HepG2 (cell line): ENCODE data around the gene CHRD. TPM values are rescaled to one million over a fixed set of nuclear protein-coding genes. Genes with fewer than 3 reads are reported as not detected.
A peak's percentile ranks its signal among the peaks of the same experiment; 100 is the strongest.

Experiments used
- ATAD3A ChIP-seq: sonication (generic); formaldehyde crosslinking; IDR thresholded peaks from 2 replicates; pipeline ENCODE4 v1.4.0; 2020; ENCODE audit warnings: missing genetic modification reagents
- ATM ChIP-seq: fragments of 450-650 bp; IDR thresholded peaks from 2 replicates; pipeline ENCODE4 v1.7.1; 2017; ENCODE audit warnings: mild to moderate bottlenecking, borderline replicate concordance
- FOXM1 ChIP-seq: sonication (generic); formaldehyde crosslinking; IDR thresholded peaks from 2 replicates; pipeline ENCODE4 v1.5.0; 2020; ENCODE audit warnings: missing genetic modification reagents
- KMT2A ChIP-seq: sonication (generic); formaldehyde crosslinking; IDR thresholded peaks from 2 replicates; pipeline ENCODE4 v1.4.0; 2020; ENCODE audit warnings: missing genetic modification reagents
- POLR2G ChIP-seq: fragments of 200-400 bp; formaldehyde crosslinking; IDR thresholded peaks from 2 replicates; pipeline ENCODE4 v1.6.1; 2018; ENCODE audit warnings: mild to moderate bottlenecking, low read depth, low read length, moderate library complexity
- TAF15 ChIP-seq: fragments of 200-400 bp; formaldehyde crosslinking; IDR thresholded peaks from one replicate; pipeline ENCODE4 v1.6.1; 2018; ENCODE audit warnings: mild to moderate bottlenecking, low read depth, low read length; ENCODE audit not compliant: poor library complexity, severe bottlenecking
- TGIF2 ChIP-seq: IDR thresholded peaks from 2 replicates; pipeline ENCODE4 v1.6.1; 2016; ENCODE audit warnings: control low read depth, missing compliant biosample characterization
- XRCC5 ChIP-seq: fragments of 200-400 bp; formaldehyde crosslinking; optimal IDR thresholded peaks from 2 replicates; pipeline ENCODE3; 2017; ENCODE audit warnings: mild to moderate bottlenecking, low read length
- ZFX ChIP-seq: sonication (generic); formaldehyde crosslinking; IDR thresholded peaks from 2 replicates; pipeline ENCODE4 v1.4.0; 2020; ENCODE audit warnings: mild to moderate bottlenecking, low read depth, missing genetic modification reagents, moderate library complexity
- ZNF234 ChIP-seq: sonication (generic); formaldehyde crosslinking; conservative IDR thresholded peaks from 2 replicates; pipeline ENCODE4 v1.5.1; 2020; ENCODE audit warnings: mild to moderate bottlenecking, missing genetic modification reagents
- ZNF235 ChIP-seq: sonication (generic); formaldehyde crosslinking; IDR thresholded peaks from 2 replicates; pipeline ENCODE4 v1.8.1; 2023; ENCODE audit warnings: mild to moderate bottlenecking, missing genetic modification reagents, borderline replicate concordance
- ZNF468 ChIP-seq: sonication (generic); formaldehyde crosslinking; IDR thresholded peaks from 2 replicates; pipeline ENCODE4 v1.8.0; 2022; ENCODE audit warnings: mild to moderate bottlenecking, moderate library complexity, missing genetic modification reagents
- ZNF652 ChIP-seq: IDR thresholded peaks from 2 replicates; pipeline ENCODE4 v1.6.1; 2016; ENCODE audit warnings: low read depth, borderline replicate concordance
- ZNF703 ChIP-seq: sonication (generic); formaldehyde crosslinking; IDR thresholded peaks from 2 replicates; pipeline ENCODE4 v1.5.1; 2020; ENCODE audit warnings: missing genetic modification reagents, mild to moderate bottlenecking, moderate library complexity, borderline replicate concordance
- ZNF777 ChIP-seq: sonication (generic); formaldehyde crosslinking; IDR thresholded peaks from 2 replicates; pipeline ENCODE4 v1.4.0; 2020; ENCODE audit warnings: missing genetic modification reagents
- polyA plus RNA-seq, 8 experiments: library from polyadenylated mRNA; depleted of rRNA in 3 of 8; stranded (reverse) in 7 of 8; unstranded in 1 of 8; fragments of >200 nt; fragmentation: Illumina TruSeq in 4 of 8; extraction: Trizol in 4 of 8; gene quantifications; 2 replicates each; pipeline versions ENCODE4 v1.2.1 to v1.2.3, GENCODE V29; 2011 to 2016; ENCODE audit warnings: low read depth in 4 of 8, missing spikeins in 1 of 8, mixed read lengths in 1 of 8; ENCODE audit not compliant: insufficient read depth in 1 of 8
- total RNA-seq, 5 experiments: library from RNA; depleted of rRNA; stranded (reverse); fragments of >200 nt; fragmentation: Illumina TruSeq; extraction: Trizol; gene quantifications; 2 replicates each; pipeline ENCODE4 v1.2.3, GENCODE V29; 2016; ENCODE audit warnings: low read depth in 1 of 5
- TF ChIP-seq, protein P1 (sequence below): sonication (generic); formaldehyde crosslinking; IDR thresholded peaks from 2 replicates; pipeline ENCODE4 v1.8.1; 2023; ENCODE audit warnings: mild to moderate bottlenecking, missing genetic modification reagents
- TF ChIP-seq, protein P2 (sequence below): sonication (generic); formaldehyde crosslinking; IDR thresholded peaks from 2 replicates; pipeline ENCODE4 v1.8.1; 2022; ENCODE audit warnings: low read depth, mild to moderate bottlenecking, missing genetic modification reagents
- TF ChIP-seq, protein P3 (sequence below): sonication (generic); formaldehyde crosslinking; IDR thresholded peaks from 2 replicates; pipeline ENCODE4 v1.8.1; 2023; ENCODE audit warnings: mild to moderate bottlenecking, missing genetic modification reagents, borderline replicate concordance
- TF ChIP-seq, protein P4 (sequence below): sonication (generic); formaldehyde crosslinking; IDR thresholded peaks from 2 replicates; pipeline ENCODE4 v1.5.0; 2020; ENCODE audit warnings: missing genetic modification reagents

CHRD gene
- total and polyA plus RNA-seq, 2 of the 13 experiments (the other 11 are each of a cell fraction or from before 2014, with no cell fraction given) = 22.2 to 35.2 TPM

DNA sequence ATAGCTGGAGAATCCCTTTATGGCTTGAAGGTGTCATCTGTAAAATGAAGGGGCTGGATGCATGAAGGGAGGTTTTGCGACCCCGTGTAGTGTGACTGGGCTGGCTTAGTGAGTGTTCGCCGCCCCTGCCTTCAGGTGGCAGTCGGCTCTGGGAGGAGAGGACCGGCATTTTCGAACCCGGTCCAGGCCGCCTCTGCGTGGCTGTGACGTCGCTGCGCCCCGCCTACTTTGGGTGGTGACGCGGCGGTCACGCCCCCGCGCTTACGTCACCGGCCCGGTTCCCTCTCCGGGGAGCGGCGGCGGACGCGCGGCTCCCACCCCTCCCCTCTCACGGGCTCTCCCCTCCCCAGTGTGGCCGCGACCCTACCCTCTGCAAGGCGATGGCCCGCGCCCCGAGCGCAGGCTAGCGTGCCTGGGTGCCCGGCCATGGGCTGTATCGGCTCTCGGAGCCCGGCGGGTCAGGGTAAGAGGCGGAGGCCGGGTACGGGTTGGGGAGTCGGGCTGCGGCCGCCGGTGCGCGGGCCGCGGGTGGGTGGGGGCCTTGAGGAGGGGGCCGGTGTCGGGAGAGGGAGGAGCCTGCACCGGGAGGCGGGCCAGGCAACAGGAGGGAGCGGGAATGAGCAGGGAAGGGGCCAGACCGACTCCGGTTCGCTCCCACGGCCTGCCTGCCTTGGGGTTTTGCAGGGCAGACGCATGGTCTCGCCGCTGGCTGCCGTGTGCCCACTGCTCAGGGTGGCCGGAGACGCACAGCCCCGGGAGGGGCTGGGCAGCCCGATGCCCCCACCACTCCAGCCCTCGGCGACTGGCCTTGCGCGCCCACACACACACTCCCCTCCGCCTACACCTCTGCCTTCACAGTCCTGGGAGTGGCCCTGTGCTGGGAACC is 44.0 kb upstream of the CHRD start (continued):
- TF ChIP-seq, protein P1, sequence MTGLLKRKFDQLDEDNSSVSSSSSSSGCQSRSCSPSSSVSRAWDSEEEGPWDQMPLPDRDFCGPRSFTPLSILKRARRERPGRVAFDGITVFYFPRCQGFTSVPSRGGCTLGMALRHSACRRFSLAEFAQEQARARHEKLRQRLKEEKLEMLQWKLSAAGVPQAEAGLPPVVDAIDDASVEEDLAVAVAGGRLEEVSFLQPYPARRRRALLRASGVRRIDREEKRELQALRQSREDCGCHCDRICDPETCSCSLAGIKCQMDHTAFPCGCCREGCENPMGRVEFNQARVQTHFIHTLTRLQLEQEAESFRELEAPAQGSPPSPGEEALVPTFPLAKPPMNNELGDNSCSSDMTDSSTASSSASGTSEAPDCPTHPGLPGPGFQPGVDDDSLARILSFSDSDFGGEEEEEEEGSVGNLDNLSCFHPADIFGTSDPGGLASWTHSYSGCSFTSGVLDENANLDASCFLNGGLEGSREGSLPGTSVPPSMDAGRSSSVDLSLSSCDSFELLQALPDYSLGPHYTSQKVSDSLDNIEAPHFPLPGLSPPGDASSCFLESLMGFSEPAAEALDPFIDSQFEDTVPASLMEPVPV (CRISPR knock-in tag) = 0 out of 2 replicates have a peak, but pooled peaks have one; percentile 37
- TF ChIP-seq ZNF234 (CRISPR knock-in tag) (no peak), ZNF703 (CRISPR knock-in tag) (no peak), ATM (no peak), FOXM1 (CRISPR knock-in tag) (no peak), POLR2G (peak; percentile 86), XRCC5 (no peak), ZNF777 (CRISPR knock-in tag) (no peak), ZFX (CRISPR knock-in tag) (peak; percentile 82), TAF15 (peak; percentile 57), ZNF235 (CRISPR knock-in tag) (peak; percentile 74; the same call in 1 of the 2 replicates), ZNF652 (CRISPR knock-in tag) (no peak), ZNF468 (CRISPR knock-in tag) (0 out of 2 replicates have a peak, but pooled peaks have one; percentile 53), ATAD3A (CRISPR knock-in tag) (no peak), TGIF2 (CRISPR knock-in tag) (no peak), KMT2A (CRISPR knock-in tag) (no peak)
- TF ChIP-seq, protein P2, sequence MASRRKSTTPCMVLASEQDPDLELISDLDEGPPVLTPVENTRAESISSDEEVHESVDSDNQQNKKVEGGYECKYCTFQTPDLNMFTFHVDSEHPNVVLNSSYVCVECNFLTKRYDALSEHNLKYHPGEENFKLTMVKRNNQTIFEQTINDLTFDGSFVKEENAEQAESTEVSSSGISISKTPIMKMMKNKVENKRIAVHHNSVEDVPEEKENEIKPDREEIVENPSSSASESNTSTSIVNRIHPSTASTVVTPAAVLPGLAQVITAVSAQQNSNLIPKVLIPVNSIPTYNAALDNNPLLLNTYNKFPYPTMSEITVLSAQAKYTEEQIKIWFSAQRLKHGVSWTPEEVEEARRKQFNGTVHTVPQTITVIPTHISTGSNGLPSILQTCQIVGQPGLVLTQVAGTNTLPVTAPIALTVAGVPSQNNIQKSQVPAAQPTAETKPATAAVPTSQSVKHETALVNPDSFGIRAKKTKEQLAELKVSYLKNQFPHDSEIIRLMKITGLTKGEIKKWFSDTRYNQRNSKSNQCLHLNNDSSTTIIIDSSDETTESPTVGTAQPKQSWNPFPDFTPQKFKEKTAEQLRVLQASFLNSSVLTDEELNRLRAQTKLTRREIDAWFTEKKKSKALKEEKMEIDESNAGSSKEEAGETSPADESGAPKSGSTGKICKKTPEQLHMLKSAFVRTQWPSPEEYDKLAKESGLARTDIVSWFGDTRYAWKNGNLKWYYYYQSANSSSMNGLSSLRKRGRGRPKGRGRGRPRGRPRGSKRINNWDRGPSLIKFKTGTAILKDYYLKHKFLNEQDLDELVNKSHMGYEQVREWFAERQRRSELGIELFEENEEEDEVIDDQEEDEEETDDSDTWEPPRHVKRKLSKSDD = peak; percentile 97
- TF ChIP-seq, protein P3, sequence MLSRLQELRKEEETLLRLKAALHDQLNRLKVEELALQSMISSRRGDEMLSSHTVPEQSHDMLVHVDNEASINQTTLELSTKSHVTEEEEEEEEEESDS (CRISPR knock-in tag) = no peak
- TF ChIP-seq, protein P4, sequence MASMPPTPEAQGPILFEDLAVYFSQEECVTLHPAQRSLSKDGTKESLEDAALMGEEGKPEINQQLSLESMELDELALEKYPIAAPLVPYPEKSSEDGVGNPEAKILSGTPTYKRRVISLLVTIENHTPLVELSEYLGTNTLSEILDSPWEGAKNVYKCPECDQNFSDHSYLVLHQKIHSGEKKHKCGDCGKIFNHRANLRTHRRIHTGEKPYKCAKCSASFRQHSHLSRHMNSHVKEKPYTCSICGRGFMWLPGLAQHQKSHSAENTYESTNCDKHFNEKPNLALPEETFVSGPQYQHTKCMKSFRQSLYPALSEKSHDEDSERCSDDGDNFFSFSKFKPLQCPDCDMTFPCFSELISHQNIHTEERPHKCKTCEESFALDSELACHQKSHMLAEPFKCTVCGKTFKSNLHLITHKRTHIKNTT (CRISPR knock-in tag) = no peak
